RWPE1 (cell line): ENCODE results near the gene LDLRAD2.
A peak's percentile ranks its signal among the peaks of the same experiment; 100 is the strongest.

Source experiments
- CTCF ChIA-PET: fragments of 350-600 bp; sonication (Branson Sonifier 250); formaldehyde crosslinking; extraction: SDS; loops from one replicate; lab custom pipeline; 2021; lab: Yijun Ruan, JAX
- POLR2A ChIA-PET: fragments of 400-600 bp; formaldehyde crosslinking; extraction: SDS; loops from one replicate; lab custom pipeline; 2020; ENCODE audit warnings: antibody characterized with exemption; ENCODE audit not compliant: low non-redundant PET; lab: Yijun Ruan, JAX
- DNase-seq: peaks from one replicate; pipeline ENCODE4 v3.0.0; 2012; ENCODE audit warnings: low spot score
- H3K27ac ChIP-seq: fragments of 450-650 bp; 2 replicates; pipeline ENCODE4 v1.5.1; 2017
- TF ChIP-seq, protein P1 (sequence below): fragments of 450-650 bp; conservative IDR thresholded peaks from 2 replicates; pipeline ENCODE4 v1.5.1; 2017; ENCODE audit warnings: low read depth, mild to moderate bottlenecking

Gene LDLRAD2

DNA sequence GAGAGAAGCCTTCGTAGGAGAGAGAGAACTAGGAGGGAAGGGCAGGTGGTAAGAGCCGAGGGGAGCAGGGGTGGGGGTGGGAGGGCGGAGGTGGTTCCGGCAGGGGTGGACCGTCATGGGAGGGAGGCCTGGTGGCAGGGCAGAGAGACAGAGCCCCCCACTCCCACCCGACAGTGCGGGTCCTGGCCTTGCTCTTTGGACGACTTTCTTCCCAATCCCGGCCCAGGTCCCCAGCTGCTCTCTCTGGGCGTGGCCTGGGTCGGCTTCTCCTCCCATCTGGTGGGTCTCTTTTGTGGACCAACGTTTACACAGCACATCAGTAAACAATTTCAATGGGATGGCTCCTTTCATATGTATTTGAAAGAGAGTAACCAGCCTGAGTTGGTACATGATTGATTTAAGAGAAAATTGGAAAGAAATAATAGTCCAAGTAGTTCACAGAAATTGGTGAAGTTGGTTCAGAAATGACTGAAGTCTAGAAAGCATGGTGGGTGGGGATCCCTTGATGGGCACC is 56.9 kb downstream of the LDLRAD2 start:
- TF ChIP-seq, protein P1, sequence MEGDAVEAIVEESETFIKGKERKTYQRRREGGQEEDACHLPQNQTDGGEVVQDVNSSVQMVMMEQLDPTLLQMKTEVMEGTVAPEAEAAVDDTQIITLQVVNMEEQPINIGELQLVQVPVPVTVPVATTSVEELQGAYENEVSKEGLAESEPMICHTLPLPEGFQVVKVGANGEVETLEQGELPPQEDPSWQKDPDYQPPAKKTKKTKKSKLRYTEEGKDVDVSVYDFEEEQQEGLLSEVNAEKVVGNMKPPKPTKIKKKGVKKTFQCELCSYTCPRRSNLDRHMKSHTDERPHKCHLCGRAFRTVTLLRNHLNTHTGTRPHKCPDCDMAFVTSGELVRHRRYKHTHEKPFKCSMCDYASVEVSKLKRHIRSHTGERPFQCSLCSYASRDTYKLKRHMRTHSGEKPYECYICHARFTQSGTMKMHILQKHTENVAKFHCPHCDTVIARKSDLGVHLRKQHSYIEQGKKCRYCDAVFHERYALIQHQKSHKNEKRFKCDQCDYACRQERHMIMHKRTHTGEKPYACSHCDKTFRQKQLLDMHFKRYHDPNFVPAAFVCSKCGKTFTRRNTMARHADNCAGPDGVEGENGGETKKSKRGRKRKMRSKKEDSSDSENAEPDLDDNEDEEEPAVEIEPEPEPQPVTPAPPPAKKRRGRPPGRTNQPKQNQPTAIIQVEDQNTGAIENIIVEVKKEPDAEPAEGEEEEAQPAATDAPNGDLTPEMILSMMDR, result no peak
- CTCF ChIA-PET, result no interaction called here
- POLR2A ChIA-PET, result no interaction called here
- no peak for DNase-seq
- peak overlapping the region; percentile 71 for H3K27ac ChIP-seq

DNA sequence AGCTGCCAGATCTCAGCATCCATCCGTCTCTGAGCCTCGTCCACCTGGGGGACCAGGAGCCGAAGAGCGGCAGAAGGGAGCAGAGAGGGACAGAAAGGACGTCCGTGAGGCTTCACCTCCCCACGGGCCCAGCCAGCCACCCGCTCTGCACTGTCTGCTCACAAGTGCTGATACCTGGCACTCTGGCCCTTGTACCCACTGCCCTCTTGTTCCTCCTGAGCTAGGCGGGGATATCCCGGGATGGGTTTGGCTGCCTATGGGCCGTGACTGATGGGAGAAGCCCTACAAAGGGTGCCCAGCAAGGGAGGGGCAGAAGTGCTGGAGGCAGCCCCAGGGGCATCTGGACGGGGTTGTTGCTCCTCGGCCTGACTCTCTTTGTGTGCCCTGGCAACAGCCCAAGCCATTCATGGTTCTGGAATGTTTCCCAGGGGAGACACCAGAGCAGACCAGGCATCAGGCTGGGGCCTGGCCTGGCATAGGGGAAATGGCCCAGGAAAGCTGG is 57.6 kb downstream of the LDLRAD2 start:
- DNase-seq, result peak; percentile 96
- CTCF ChIA-PET, result no interaction called here

DNA sequence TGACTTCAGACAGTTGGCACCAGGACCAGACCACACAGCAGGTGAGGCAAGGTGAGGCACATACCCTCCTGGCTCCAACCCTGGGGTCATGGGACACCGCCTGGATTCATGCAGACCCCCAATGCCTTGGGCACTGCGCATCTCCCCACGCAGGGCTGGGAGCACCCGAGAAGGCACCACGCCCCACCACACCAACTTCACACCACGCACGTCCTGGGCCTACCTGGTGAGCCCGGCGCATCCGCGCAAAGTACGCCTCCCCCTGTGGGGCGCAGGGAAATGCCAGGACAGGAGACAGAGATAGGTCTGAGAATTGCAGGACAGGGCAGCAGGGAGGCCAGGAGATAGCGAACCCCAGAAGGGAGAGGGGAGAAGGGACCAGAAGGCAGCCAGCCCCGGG is 58.5 kb downstream of the LDLRAD2 start:
- H3K27ac ChIP-seq, result peak overlapping the region; percentile 71
- ChIA-PET POLR2A (no interaction called here), CTCF (no interaction called here)
- TF ChIP-seq, protein P1, result no peak
- no peak for DNase-seq

More for the DNA sequence above, 57.6 kb downstream of the LDLRAD2 start:
- TF ChIP-seq, protein P1, result no peak
- H3K27ac ChIP-seq, result peak overlapping the region; percentile 71
- POLR2A ChIA-PET, result no interaction called here

DNA sequence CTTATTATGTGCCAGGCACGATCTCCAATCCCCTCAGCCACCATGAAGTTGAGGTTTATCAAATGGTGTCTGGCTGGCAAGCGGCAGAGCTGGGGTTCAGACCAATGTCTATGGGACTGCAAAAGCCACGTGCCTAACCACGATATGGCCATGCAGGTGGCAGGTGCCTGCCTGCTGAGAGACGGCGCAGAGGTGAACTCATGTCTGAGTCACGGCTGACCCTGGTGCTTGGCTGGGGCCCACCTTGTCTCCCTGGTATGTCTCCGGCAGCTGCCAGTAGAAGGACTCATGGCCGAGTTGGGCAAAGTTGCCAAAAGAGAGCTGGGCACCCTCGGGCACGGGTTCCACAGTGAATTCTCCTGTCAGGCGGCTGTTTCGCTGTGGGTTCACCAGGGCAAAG is 59.9 kb downstream of the LDLRAD2 start:
- CTCF ChIA-PET, result interaction anchor here (0.7 to 0.9 kb wide), 2 partner anchors 68 to 1454 kb away, joined by 4 to 5 read pairs; no protein-coding TSS in a partner anchor
- POLR2A ChIA-PET, result no interaction called here
- DNase-seq, result peak; percentile 87
- H3K27ac ChIP-seq, result peak overlapping the region; percentile 68
- TF ChIP-seq, protein P1, result no peak

DNA sequence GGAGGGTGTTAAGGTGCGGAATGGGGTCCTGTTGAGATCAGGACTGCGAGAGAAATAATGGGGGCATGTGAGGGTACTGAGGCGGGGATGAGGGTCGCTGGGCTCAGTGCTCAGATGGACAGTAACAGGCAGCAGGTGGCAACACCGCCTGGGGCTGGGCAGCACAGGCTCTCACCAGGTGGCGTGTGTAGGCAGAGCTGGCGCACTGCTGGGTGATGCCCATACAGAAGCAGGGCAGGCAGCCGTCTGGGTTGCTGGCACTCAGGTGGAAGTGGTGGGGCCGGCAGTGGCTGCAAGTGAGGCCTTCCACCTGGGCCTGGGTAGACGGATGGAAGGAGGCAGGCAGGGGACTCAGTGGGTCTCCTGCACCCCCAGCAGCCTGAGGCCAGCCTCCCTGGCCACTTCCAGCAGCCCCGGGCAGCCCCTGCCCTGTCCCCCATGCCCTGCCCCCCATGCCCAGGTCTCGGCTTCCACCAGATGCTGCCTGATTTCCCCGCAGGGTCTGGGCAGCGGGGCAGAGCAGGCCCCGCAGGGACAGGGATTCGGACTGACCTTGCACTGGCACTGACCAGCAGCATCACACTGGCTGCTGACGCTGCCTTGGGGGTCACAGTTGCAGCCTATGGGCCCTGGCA is 60.5 kb downstream of the LDLRAD2 start:
- ChIA-PET POLR2A (interaction anchor here (0.5 kb wide), 1 partner anchor 72 kb away, joined by 3 read pairs; no protein-coding TSS in a partner anchor), CTCF (interaction anchor here (0.9 kb wide), 1 partner anchor 67 kb away, joined by 4 read pairs; no protein-coding TSS in a partner anchor)
- DNase-seq, result no peak
- peak overlapping the region; percentile 68 for H3K27ac ChIP-seq
- TF ChIP-seq, protein P1, result no peak

DNA sequence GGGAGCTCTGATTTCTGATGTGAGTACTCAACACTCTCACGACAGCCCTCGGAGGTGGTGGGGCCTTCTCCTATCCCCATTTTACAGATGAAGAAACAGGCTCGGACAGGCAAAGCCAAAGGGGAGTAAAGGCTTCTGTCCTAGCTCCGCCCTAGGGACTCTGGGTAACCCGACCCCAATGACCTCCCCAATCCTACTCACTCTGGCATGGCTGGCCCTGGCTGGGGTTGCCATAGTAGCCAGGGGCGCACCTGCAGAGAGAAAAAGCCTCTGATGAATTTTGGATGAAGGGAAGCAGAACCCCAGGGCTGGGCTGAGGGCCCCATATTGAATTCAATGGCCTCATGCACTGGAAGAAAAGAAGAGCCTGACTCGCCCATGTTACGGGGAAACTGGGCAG is 61.1 kb downstream of the LDLRAD2 start:
- TF ChIP-seq, protein P1, result no peak
- ChIA-PET POLR2A (interaction anchor here (0.5 kb wide), 1 partner anchor 72 kb away, joined by 3 read pairs; no protein-coding TSS in a partner anchor), CTCF (interaction anchor here (0.5 kb wide), 1 partner anchor 200 kb away, joined by 3 read pairs; no protein-coding TSS in a partner anchor)

More for the DNA sequence above, 61.1 kb downstream of the LDLRAD2 start:
- peak overlapping the region; percentile 68; the same call in 1 of the 2 replicates for H3K27ac ChIP-seq
- no peak for DNase-seq
